Measurements from ENCODE around the gene ARHGAP9. TPM values are rescaled to one million over a fixed set of nuclear protein-coding genes. Genes with fewer than 3 reads are reported as not detected.

The ARHGAP9 gene
- total and polyA plus RNA-seq, 2 of the 4 experiments (the other 2 are of a cell fraction): 0.18 to 0.79 TPM

GRCh38 chr12:57446292-57446960 lies 33.2 kb downstream of the ARHGAP9 start:
- dilution Hi-C loops (cut with HindIII; ENCODE audit: low sequenced_read_pairs, unreplicated experiment): no loop called here
- Histone ChIP-seq H4K8ac (ENCODE audit: low read depth in 2 of 2, low read length in 2 of 2) (no peak overlapping the region), H3K9me3 (ENCODE audit: control insufficient read depth, insufficient read depth, low read length) (no peaks in the 10 kb centered on the region), H2BK20ac (ENCODE audit: low read depth, low read length) (no peak overlapping the region), H3K23ac (ENCODE audit: low read depth, low read length) (no peak overlapping the region), H3K4me3 (ENCODE audit: insufficient read depth, low read depth, low read length) (no peak overlapping the region), H3K18ac (ENCODE audit: low read depth, low read length) (no peak overlapping the region), H4K5ac (ENCODE audit: low read depth, low read length) (no peak overlapping the region), H3K9ac (ENCODE audit: low read depth, low read length) (no peak overlapping the region), H2AK9ac (replicated peaks; ENCODE audit: low read depth, low read length, poor library complexity) (no peak overlapping the region), H4K91ac (ENCODE audit: insufficient read depth, low read depth, low read length) (no peak overlapping the region), H2BK15ac (ENCODE audit: low read depth, low read length) (no peak overlapping the region), H3K4me2 (ENCODE audit: low read depth, low read length) (no peak overlapping the region), H2BK120ac (ENCODE audit: low read depth, low read length) (no peak overlapping the region), H4K20me1 (ENCODE audit: insufficient read depth, low read length) (no peaks in the 10 kb centered on the region), H3K14ac (replicated peaks; ENCODE audit: low read depth, low read length) (no peak overlapping the region), H2AK5ac (ENCODE audit: low read depth, low read length) (no peak overlapping the region), H3K9me1 (ENCODE audit: insufficient read depth, low read length) (peaks cover 4% of the 10 kb centered on the region), H3K4ac (ENCODE audit: low read depth, low read length) (no peak overlapping the region), H3K56ac (ENCODE audit: extremely low read depth, insufficient read depth, low read length) (no peak overlapping the region), H3K27me3 (ENCODE audit: control insufficient read depth, insufficient read depth, low read length) (no peaks in the 10 kb centered on the region), H2BK5ac (ENCODE audit: low read depth, low read length, poor library complexity, severe bottlenecking) (no peak overlapping the region), H3K36me3 (ENCODE audit: control insufficient read depth, insufficient read depth, low read length) (no peaks in the 10 kb centered on the region), H2AFZ (replicated peaks; ENCODE audit: low read length, poor library complexity) (no peak overlapping the region), H3K79me1 (ENCODE audit: low read depth in 1 of 2, low read length in 2 of 2) (peaks cover 0 to 3% of the 10 kb centered on the region in 2 experiments; a peak in 1 of 4 replicates), H3K4me1 (ENCODE audit: control insufficient read depth, insufficient read depth, low read length) (peaks cover 6% of the 10 kb centered on the region), H3K27ac (ENCODE audit: insufficient read depth, low read length) (no peak overlapping the region)
- WGBS, 2 experiments (ENCODE audit: extremely low coverage in 2 of 2, insufficient read length in 1 of 2): 91% methylated on average over 3 of the region's 6 CpGs; no CpG with 5 or more reads in 1 of the 2 experiments
- CTCF ChIA-PET: interaction anchor here (0.6 kb wide), 1 partner anchor 112 kb away, joined by 3 read pairs; no protein-coding TSS in a partner anchor
- BruUV-seq (replicated peaks): no TSS peak
- TF ChIP-seq MAFK (IDR thresholded peaks at IDR 0.05; ENCODE audit: low read depth, low read length) (no peak), CHD1 (IDR thresholded peaks at IDR 0.05; ENCODE audit: low read depth, low read length) (no peak), RAD21 (IDR thresholded peaks at IDR 0.05; ENCODE audit: low read length) (no peak), ELK1 (IDR thresholded peaks at IDR 0.05; ENCODE audit: borderline replicate concordance, low read depth, low read length) (no peak), USF2 (IDR thresholded peaks at IDR 0.05; ENCODE audit: low read depth, low read length) (no peak), BHLHE40 (IDR thresholded peaks at IDR 0.05; ENCODE audit: low read depth, low read length) (no peak), RFX5 (IDR thresholded peaks at IDR 0.05; ENCODE audit: low read depth, low read length) (no peak), NFE2L2 (IDR thresholded peaks at IDR 0.05; ENCODE audit: low read depth, low read length) (no peak), FOS (IDR thresholded peaks at IDR 0.05; ENCODE audit: low read depth, low read length) (no peak), CEBPB (IDR thresholded peaks at IDR 0.05; ENCODE audit: low read depth, low read length) (no peak), MXI1 (IDR thresholded peaks at IDR 0.05; ENCODE audit: borderline replicate concordance, low read depth, low read length) (no peak), RCOR1 (IDR thresholded peaks at IDR 0.05; ENCODE audit: insufficient replicate concordance, low read length) (no peak), MAZ (IDR thresholded peaks at IDR 0.05; ENCODE audit: borderline replicate concordance, low read depth, low read length) (no peak), SMC3 (IDR thresholded peaks at IDR 0.05; ENCODE audit: low read depth, low read length) (no peak), POLR2A (IDR thresholded peaks at IDR 0.05; ENCODE audit: low read depth, low read length) (no peak)
- DNase-seq: no peak
- in situ Hi-C loops (cut with MboI; ENCODE audit: low sequenced_read_pairs): no loop called here
- intact Hi-C loops (cut with micrococcal nuclease): no loop called here
- no peak for ATAC-seq (ENCODE audit: low read depth)
- POLR2A ChIA-PET (ENCODE audit: unreplicated experiment): interaction anchor here (0.6 kb wide), 1 partner anchor 13 kb away, joined by 3 read pairs; no protein-coding TSS in a partner anchor
